GM19468 (cell line): ENCODE data around the gene ASAP3.
"Not testable (repeated sequence)": the region's sequence is repeated elsewhere in the genome, so short reads cannot be mapped to it uniquely, and the experiment has no call there.

Source experiments
- ATAC-seq: cut with Tn5 transposase; IDR thresholded peaks from one replicate; pipeline ENCODE4 v1.9.1; 2021; ENCODE audit warnings: mild to moderate bottlenecking, moderate library complexity, moderate number of reproducible peaks; ENCODE audit not compliant: unreplicated experiment; ENCODE audit errors: extremely low read depth

The ASAP3 gene

GRCh38 chr1:23517581-23517980 lies 33.6 kb upstream of the ASAP3 start:
- ATAC-seq = no peak

GRCh38 chr1:23515905-23516304 lies 31.9 kb upstream of the ASAP3 start:
- ATAC-seq = no peak

GRCh38 chr1:23514111-23514679 lies 30.2 kb upstream of the ASAP3 start:
- no peak for ATAC-seq

- no peak for ATAC-seq
Observed at GRCh38 chr1:23509896-23510295, 25.9 kb upstream of the ASAP3 start.

- no peak for ATAC-seq
Observed at GRCh38 chr1:23506376-23507107, 22.6 kb upstream of the ASAP3 start.

GRCh38 chr1:23505851-23506250 lies 21.9 kb upstream of the ASAP3 start:
- no peak for ATAC-seq

GRCh38 chr1:23504156-23504555 lies 20.2 kb upstream of the ASAP3 start:
- ATAC-seq = not testable (repeated sequence)

- ATAC-seq = no peak
Observed at GRCh38 chr1:23502951-23503350, 19.0 kb upstream of the ASAP3 start.

- no peak for ATAC-seq
Observed at GRCh38 chr1:23500466-23500865, 16.5 kb upstream of the ASAP3 start.

DNA sequence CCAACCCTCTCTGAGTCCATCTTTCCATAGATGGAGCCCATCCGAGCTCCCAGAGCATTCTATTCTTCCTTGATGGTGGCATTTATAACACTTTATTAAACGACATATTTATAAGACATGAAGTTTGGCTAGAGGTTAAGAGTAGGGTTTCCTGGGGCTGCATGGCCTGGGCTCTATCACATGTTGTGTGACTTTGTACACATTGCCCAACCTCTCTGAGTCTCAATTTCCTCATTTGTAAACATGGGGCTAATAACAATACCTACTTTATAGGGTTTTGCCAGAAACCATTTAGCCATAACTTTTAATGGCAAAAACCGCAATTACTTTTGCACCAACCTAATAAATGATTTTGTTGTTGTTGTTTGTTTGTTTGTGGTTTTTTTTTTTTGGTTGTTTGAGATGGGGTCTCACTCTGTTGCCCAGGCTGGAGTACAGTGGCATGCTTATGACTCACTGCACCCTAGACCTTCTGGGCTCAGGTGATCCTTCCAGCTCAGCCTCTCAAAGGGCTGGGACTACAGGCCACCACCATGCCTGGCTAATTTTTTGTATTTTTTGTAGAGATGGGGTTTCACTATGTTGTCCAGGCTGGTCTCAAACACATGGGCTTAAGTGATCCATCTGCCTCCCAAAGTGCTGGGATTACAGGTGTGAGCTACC lies 13.9 kb upstream of the ASAP3 start:
- no peak for ATAC-seq

GRCh38 chr1:23496490-23497181 lies 12.7 kb upstream of the ASAP3 start:
- no peak for ATAC-seq

DNA sequence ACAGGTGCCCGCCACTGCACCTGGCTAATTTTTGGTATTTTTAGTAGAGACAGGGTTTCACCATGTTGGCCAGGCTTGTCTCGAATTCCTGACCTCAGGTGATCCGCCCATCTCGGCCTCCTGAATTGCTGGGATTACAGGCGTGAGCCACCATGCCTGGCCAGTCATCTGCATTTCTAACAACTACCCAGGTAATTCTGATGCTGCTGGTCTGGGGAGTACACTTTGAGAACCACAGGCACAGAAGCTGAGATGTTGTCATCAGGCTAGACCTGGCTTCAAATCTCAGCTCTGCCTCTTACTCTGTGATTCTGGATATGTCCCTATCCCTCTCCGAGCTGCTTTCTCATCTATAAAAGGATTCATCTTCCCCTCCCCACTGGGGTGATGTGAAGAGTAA lies 10.9 kb upstream of the ASAP3 start:
- ATAC-seq = not testable (repeated sequence)

- not testable (repeated sequence) for ATAC-seq
Observed at GRCh38 chr1:23492776-23493175, 8.8 kb upstream of the ASAP3 start.

DNA sequence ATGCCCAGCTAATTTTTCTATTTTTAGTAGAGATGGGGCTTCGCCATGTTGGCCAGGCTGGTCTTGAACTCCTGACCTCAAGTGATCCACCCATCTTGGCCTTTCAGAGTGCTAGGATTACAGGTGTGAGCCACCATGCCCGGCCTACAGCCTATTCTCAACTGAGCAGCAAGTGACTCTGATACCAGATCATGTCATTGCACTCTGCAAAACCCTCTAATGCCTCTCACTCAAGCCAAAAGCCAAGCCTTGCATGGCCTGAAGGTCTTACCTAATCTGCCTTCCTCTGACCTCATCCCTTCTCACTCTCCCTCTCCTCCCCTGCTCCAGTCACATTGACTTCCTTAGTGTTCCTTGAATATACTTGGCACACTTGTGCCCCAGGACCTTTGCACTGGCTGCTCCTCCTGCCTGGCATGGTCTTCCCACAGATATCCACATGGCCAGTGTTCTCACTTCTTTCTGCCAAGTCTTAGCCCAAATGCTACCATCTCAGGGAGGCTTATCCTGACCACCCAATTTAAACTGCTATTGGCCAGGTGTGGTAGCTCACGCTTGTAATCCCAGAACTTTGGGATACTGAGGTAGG lies 8.2 kb upstream of the ASAP3 start:
- no peak for ATAC-seq

DNA sequence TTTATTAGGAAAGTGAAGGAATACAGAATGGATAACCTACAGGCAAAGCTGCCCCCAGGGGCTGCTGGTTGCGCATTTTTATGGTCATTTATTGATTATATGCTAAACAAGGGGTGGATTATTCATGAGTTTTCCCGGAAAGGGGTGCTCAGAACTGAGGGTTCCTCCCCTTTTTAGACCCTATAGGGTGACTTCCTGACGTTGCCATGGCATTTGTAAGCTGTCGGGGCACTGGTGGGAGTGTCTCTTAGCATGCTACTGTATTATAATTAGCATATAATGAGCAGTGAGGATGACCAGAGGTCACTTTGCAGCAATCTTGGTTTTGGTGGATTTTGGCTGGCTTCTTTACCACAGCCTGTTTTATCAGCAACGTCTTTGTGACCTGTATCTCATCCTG lies 5.9 kb upstream of the ASAP3 start:
- no peak for ATAC-seq

GRCh38 chr1:23485002-23485332 lies 988 bp upstream of the ASAP3 start:
- ATAC-seq = no peak

GRCh38 chr1:23484253-23485001 lies 448 bp upstream of the ASAP3 start:
- no peak for ATAC-seq

GRCh38 chr1:23481904-23482303 lies 2.1 kb downstream of the ASAP3 start:
- ATAC-seq = no peak

DNA sequence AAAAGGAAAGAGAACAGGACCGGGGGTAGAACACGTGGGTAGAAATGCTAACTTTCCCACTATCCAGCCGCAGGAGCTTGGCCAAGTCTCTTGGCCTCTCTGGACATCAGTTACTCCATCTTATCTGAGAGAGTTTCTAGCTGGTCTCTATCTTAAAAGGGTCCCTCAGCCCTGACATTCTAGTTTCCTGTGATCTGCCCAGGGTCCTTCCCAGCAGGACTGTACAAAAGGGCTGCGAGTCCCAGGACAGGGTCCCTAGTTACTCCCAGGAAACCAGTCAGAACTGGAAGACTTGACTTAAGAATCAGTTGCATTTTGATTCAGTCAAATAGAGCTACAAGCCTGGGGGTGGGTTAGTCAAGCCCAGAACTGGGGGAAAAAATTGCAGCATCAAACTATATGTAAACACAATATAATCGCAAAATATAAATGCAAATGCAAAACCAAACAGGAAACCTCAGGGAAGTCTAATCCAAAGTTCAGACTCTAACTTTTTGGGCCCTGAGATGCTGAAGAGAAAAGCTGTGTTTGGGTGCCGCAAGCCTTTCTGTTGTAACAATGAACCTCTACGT lies 2.9 kb downstream of the ASAP3 start:
- no peak for ATAC-seq
